Karpas-422 (cell line): ENCODE results near the gene NLGN1. TPM values are rescaled to one million over a fixed set of nuclear protein-coding genes. Genes with fewer than 3 reads are reported as not detected.

Experiments
- DNase-seq: peaks from one replicate; pipeline ENCODE4 v3.0.0-alpha.2; 2015
- H2AFZ ChIP-seq: fragments of 200-600 bp; sonication (generic); 2 replicates; pipeline ENCODE4 v1.6.1; 2014; ENCODE audit warnings: antibody characterized with exemption, low read length, mixed read lengths
- H3K27ac ChIP-seq: fragments of 200-600 bp; sonication (generic); 2 replicates; pipeline ENCODE4 v1.5.1; 2014; ENCODE audit warnings: mild to moderate bottlenecking, low read length, moderate library complexity
- H3K27me3 ChIP-seq: fragments of 200-600 bp; sonication (generic); 2 replicates; pipeline ENCODE4 v1.6.1; 2014; ENCODE audit warnings: low read length, mixed read lengths
- H3K36me3 ChIP-seq: fragments of 200-600 bp; sonication (generic); 2 replicates; pipeline ENCODE4 v1.6.1; 2014; ENCODE audit warnings: low read length, mixed read lengths; ENCODE audit not compliant: insufficient read depth
- H3K4me1 ChIP-seq: fragments of 200-600 bp; sonication (generic); 2 replicates; pipeline ENCODE4 v1.6.1; 2014; ENCODE audit warnings: mild to moderate bottlenecking, low read length, mixed read lengths
- H3K4me2 ChIP-seq: fragments of 200-600 bp; sonication (generic); 2 replicates; pipeline ENCODE4 v1.6.1; 2014; ENCODE audit warnings: low read length, low read depth, mild to moderate bottlenecking; ENCODE audit not compliant: poor library complexity, severe bottlenecking
- H3K4me3 ChIP-seq: fragments of 200-600 bp; sonication (generic); 2 replicates; pipeline ENCODE4 v1.5.1; 2014; ENCODE audit warnings: mild to moderate bottlenecking, antibody characterized with exemption, low read length, mixed read lengths
- H3K79me2 ChIP-seq: fragments of 200-600 bp; sonication (generic); 2 replicates; pipeline ENCODE4 v1.6.1; 2014; ENCODE audit warnings: mild to moderate bottlenecking, low read length, mixed read lengths
- H3K9ac ChIP-seq: fragments of 200-600 bp; sonication (generic); 2 replicates; pipeline ENCODE4 v1.6.0; 2014; ENCODE audit warnings: low read length
- H3K9me2 ChIP-seq: fragments of 200-600 bp; sonication (generic), shearing (Covaris generic); replicated peaks from 2 replicates; pipeline ENCODE4 v1.6.0; 2014; ENCODE audit warnings: mild to moderate bottlenecking, low read length, moderate library complexity; ENCODE audit not compliant: insufficient read depth
- H3K9me3 ChIP-seq: fragments of 300-700, 200-600 bp; sonication (generic); 2 replicates; pipeline ENCODE4 v1.6.1; 2014; ENCODE audit warnings: low read length, mixed read lengths
- H4K20me1 ChIP-seq: fragments of 200-600 bp; sonication (generic); 2 replicates; pipeline ENCODE4 v1.6.1; 2014; ENCODE audit warnings: mild to moderate bottlenecking, antibody characterized with exemption, low read length, low read depth; ENCODE audit not compliant: insufficient read depth
- total RNA-seq: library from RNA; depleted of rRNA; stranded (reverse); fragments of >200 nt; shearing (Covaris generic); gene quantifications from 2 replicates; pipeline ENCODE4 v1.2.3, GENCODE V29; 2014; ENCODE audit warnings: low replicate concordance

Gene NLGN1
- total RNA-seq, 1 experiment from 2014 or later, result not detected

- H3K4me2 ChIP-seq, result no peak overlapping the region
- H3K9me3 ChIP-seq, result no peaks in the 10 kb centered on the region
- no peak for DNase-seq
- no peak overlapping the region for H2AFZ ChIP-seq
- H3K9me2 ChIP-seq, result no peaks in the 10 kb centered on the region
- H3K27me3 ChIP-seq, result no peaks in the 10 kb centered on the region
- no peaks in the 10 kb centered on the region for H3K4me1 ChIP-seq
- H3K4me3 ChIP-seq, result no peak overlapping the region
- H3K79me2 ChIP-seq, result no peaks in the 10 kb centered on the region
- H3K9ac ChIP-seq, result no peak overlapping the region
- no peaks in the 10 kb centered on the region for H4K20me1 ChIP-seq
- H3K36me3 ChIP-seq, result no peaks in the 10 kb centered on the region
- no peak overlapping the region for H3K27ac ChIP-seq
Measured at GRCh38 chr3:173410436-173410835, 12.9 kb downstream of the NLGN1 start.

GRCh38 chr3:173410849-173411248, 13.3 kb downstream of the NLGN1 start:
- no peaks in the 10 kb centered on the region for H3K27me3 ChIP-seq
- H3K4me1 ChIP-seq, result no peaks in the 10 kb centered on the region
- H3K9ac ChIP-seq, result no peak overlapping the region
- H3K4me2 ChIP-seq, result no peak overlapping the region
- H3K36me3 ChIP-seq, result no peaks in the 10 kb centered on the region
- H2AFZ ChIP-seq, result no peak overlapping the region
- no peaks in the 10 kb centered on the region for H4K20me1 ChIP-seq
- no peak for DNase-seq
- no peaks in the 10 kb centered on the region for H3K9me3 ChIP-seq
- no peaks in the 10 kb centered on the region for H3K79me2 ChIP-seq
- no peak overlapping the region for H3K27ac ChIP-seq
- no peak overlapping the region for H3K4me3 ChIP-seq
- H3K9me2 ChIP-seq, result no peaks in the 10 kb centered on the region

GRCh38 chr3:173411375-173411973, 13.9 kb downstream of the NLGN1 start:
- Histone ChIP-seq H3K9me3 (no peaks in the 10 kb centered on the region), H2AFZ (no peak overlapping the region), H3K79me2 (no peaks in the 10 kb centered on the region), H3K36me3 (no peaks in the 10 kb centered on the region), H3K4me2 (no peak overlapping the region), H4K20me1 (no peaks in the 10 kb centered on the region), H3K27ac (no peak overlapping the region), H3K27me3 (no peaks in the 10 kb centered on the region), H3K4me3 (no peak overlapping the region), H3K9me2 (no peaks in the 10 kb centered on the region), H3K4me1 (no peaks in the 10 kb centered on the region), H3K9ac (no peak overlapping the region)
- peak; percentile 52 for DNase-seq

- H3K27ac ChIP-seq, result no peak overlapping the region
- no peaks in the 10 kb centered on the region for H3K9me3 ChIP-seq
- H2AFZ ChIP-seq, result no peak overlapping the region
- no peaks in the 10 kb centered on the region for H3K9me2 ChIP-seq
- no peak overlapping the region for H3K9ac ChIP-seq
- no peaks in the 10 kb centered on the region for H3K27me3 ChIP-seq
- DNase-seq, result no peak
- no peaks in the 10 kb centered on the region for H3K4me1 ChIP-seq
- H3K79me2 ChIP-seq, result no peaks in the 10 kb centered on the region
- no peak overlapping the region for H3K4me2 ChIP-seq
- no peaks in the 10 kb centered on the region for H4K20me1 ChIP-seq
- H3K4me3 ChIP-seq, result no peak overlapping the region
- no peaks in the 10 kb centered on the region for H3K36me3 ChIP-seq
Measured at GRCh38 chr3:173416070-173416469, 18.5 kb downstream of the NLGN1 start.

GRCh38 chr3:173429076-173429475, 31.5 kb downstream of the NLGN1 start:
- Histone ChIP-seq H3K9ac (no peak overlapping the region), H3K36me3 (no peaks in the 10 kb centered on the region), H3K9me2 (no peaks in the 10 kb centered on the region), H3K4me3 (no peak overlapping the region), H3K9me3 (peaks cover 20% of the 10 kb centered on the region), H3K79me2 (no peaks in the 10 kb centered on the region), H3K4me2 (no peak overlapping the region), H2AFZ (no peak overlapping the region), H3K4me1 (no peaks in the 10 kb centered on the region), H4K20me1 (no peaks in the 10 kb centered on the region), H3K27me3 (no peaks in the 10 kb centered on the region), H3K27ac (no peak overlapping the region)
- no peak for DNase-seq

- no peak for DNase-seq
Measured at GRCh38 chr3:173429527-173429926, 32.0 kb downstream of the NLGN1 start.

GRCh38 chr3:173430576-173430975, 33.0 kb downstream of the NLGN1 start:
- H2AFZ ChIP-seq, result no peak overlapping the region
- no peaks in the 10 kb centered on the region for H3K4me1 ChIP-seq
- no peak overlapping the region for H3K27ac ChIP-seq
- no peaks in the 10 kb centered on the region for H3K9me2 ChIP-seq
- H3K79me2 ChIP-seq, result no peaks in the 10 kb centered on the region
- H3K4me3 ChIP-seq, result no peak overlapping the region
- no peaks in the 10 kb centered on the region for H4K20me1 ChIP-seq
- H3K9me3 ChIP-seq, result peaks cover 20% of the 10 kb centered on the region
- H3K9ac ChIP-seq, result no peak overlapping the region
- no peak overlapping the region for H3K4me2 ChIP-seq
- no peak for DNase-seq
- H3K36me3 ChIP-seq, result no peaks in the 10 kb centered on the region
- H3K27me3 ChIP-seq, result no peaks in the 10 kb centered on the region

More at GRCh38 chr3:173429527-173429926, 32.0 kb downstream of the NLGN1 start:
- Histone ChIP-seq H2AFZ (no peak overlapping the region), H3K27me3 (no peaks in the 10 kb centered on the region), H3K4me1 (no peaks in the 10 kb centered on the region), H3K9me2 (no peaks in the 10 kb centered on the region), H3K27ac (no peak overlapping the region), H3K4me3 (no peak overlapping the region), H3K9me3 (peaks cover 20% of the 10 kb centered on the region), H3K36me3 (no peaks in the 10 kb centered on the region), H3K9ac (no peak overlapping the region), H3K79me2 (no peaks in the 10 kb centered on the region), H3K4me2 (no peak overlapping the region), H4K20me1 (no peaks in the 10 kb centered on the region)

- Histone ChIP-seq H3K9me3 (peaks cover 19% of the 10 kb centered on the region), H3K4me3 (no peak overlapping the region), H3K4me2 (no peak overlapping the region), H3K27me3 (no peaks in the 10 kb centered on the region), H3K4me1 (no peaks in the 10 kb centered on the region), H3K27ac (no peak overlapping the region), H3K79me2 (no peaks in the 10 kb centered on the region), H4K20me1 (no peaks in the 10 kb centered on the region), H3K36me3 (no peaks in the 10 kb centered on the region), H3K9ac (no peak overlapping the region), H2AFZ (no peak overlapping the region), H3K9me2 (no peaks in the 10 kb centered on the region)
- no peak for DNase-seq
Measured at GRCh38 chr3:173439004-173439403, 41.5 kb downstream of the NLGN1 start.
